Osteoblast (primary cell): ENCODE data around the gene CYP3A4. TPM values are rescaled to one million over a fixed set of nuclear protein-coding genes. Genes with fewer than 3 reads are reported as not detected.
"Not testable (repeated sequence)": the region's sequence is repeated elsewhere in the genome, so short reads cannot be mapped to it uniquely, and the experiment has no call there.

Experiments
- DNase-seq: peaks from one replicate; pipeline ENCODE4 v3.0.0; 2011; ENCODE audit warnings: low spot score, mixed read lengths; ENCODE audit not compliant: insufficient read length; ENCODE audit errors: missing footprints
- H2AFZ ChIP-seq: 2 replicates; pipeline ENCODE4 v1.6.0; 2011; ENCODE audit warnings: mild to moderate bottlenecking, low read length
- H3K27ac ChIP-seq: 2 replicates; pipeline ENCODE4 v1.5.1; 2011; ENCODE audit warnings: mild to moderate bottlenecking, low read depth, low read length, moderate library complexity
- H3K27me3 ChIP-seq: 2 replicates; pipeline ENCODE4 v1.6.0; 2012; ENCODE audit warnings: mild to moderate bottlenecking, control low read depth, inconsistent platforms, low read length, moderate library complexity; ENCODE audit not compliant: insufficient read depth
- H3K36me3 ChIP-seq: 2 replicates; pipeline ENCODE4 v1.5.1; 2011; ENCODE audit warnings: mild to moderate bottlenecking, low read length, control low read depth, moderate library complexity; ENCODE audit not compliant: insufficient read depth
- H3K4me1 ChIP-seq: 2 replicates; pipeline ENCODE4 v1.5.1; 2011; ENCODE audit warnings: mild to moderate bottlenecking, low read length, control low read depth, moderate library complexity; ENCODE audit not compliant: insufficient read depth
- H3K4me2 ChIP-seq: 2 replicates; pipeline ENCODE4 v1.6.0; 2011; ENCODE audit warnings: mild to moderate bottlenecking, low read length; ENCODE audit not compliant: insufficient read depth
- H3K4me3 ChIP-seq: fragments of 200-600 bp; sonication (generic); 3 replicates; pipeline ENCODE4 v1.5.1; 2012; ENCODE audit warnings: mild to moderate bottlenecking, low read length, inconsistent platforms; ENCODE audit not compliant: insufficient read depth
- H3K79me2 ChIP-seq: 2 replicates; pipeline ENCODE4 v1.6.0; 2012; ENCODE audit warnings: mild to moderate bottlenecking, low read length, control low read depth, inconsistent platforms; ENCODE audit not compliant: insufficient read depth
- H3K9me3 ChIP-seq: 2 replicates; pipeline ENCODE4 v1.5.1; 2011; ENCODE audit warnings: low read depth, low read length, control low read depth
- H4K20me1 ChIP-seq: 2 replicates; pipeline ENCODE4 v1.6.0; 2012; ENCODE audit warnings: mild to moderate bottlenecking, low read length, control low read depth; ENCODE audit not compliant: insufficient read depth
- CTCF ChIP-seq: IDR thresholded peaks from 2 replicates; pipeline ENCODE4 v1.5.1; 2011; ENCODE audit warnings: mild to moderate bottlenecking, low read depth, low read length, moderate library complexity; ENCODE audit errors: extremely low read depth
- total RNA-seq: library from RNA; depleted of rRNA; stranded (reverse); fragments of >200 nt; gene quantifications from 2 replicates; pipeline ENCODE4 v1.2.3, GENCODE V29; 2012

Gene CYP3A4
- total RNA-seq, 1 donor: not detected

- peaks cover 18% of the 10 kb centered on the region for H3K27me3 ChIP-seq
- no peak for DNase-seq
- no peak overlapping the region for H3K27ac ChIP-seq
- no peaks in the 10 kb centered on the region for H3K79me2 ChIP-seq
- no peak overlapping the region for H2AFZ ChIP-seq
- H4K20me1 ChIP-seq: no peaks in the 10 kb centered on the region
- H3K9me3 ChIP-seq: no peaks in the 10 kb centered on the region
- H3K4me3 ChIP-seq: no peak overlapping the region
- H3K4me2 ChIP-seq: no peak overlapping the region
- no peaks in the 10 kb centered on the region for H3K4me1 ChIP-seq
- H3K36me3 ChIP-seq: no peaks in the 10 kb centered on the region
- no peak for TF ChIP-seq CTCF
Measured at GRCh38 chr7:99752356-99752755, 31.6 kb downstream of the CYP3A4 start.

- DNase-seq: not testable (repeated sequence)
Measured at GRCh38 chr7:99751322-99752052, 32.5 kb downstream of the CYP3A4 start.

GRCh38 chr7:99748846-99749579 lies 35.0 kb downstream of the CYP3A4 start:
- DNase-seq: no peak
- H3K4me1 ChIP-seq: no peaks in the 10 kb centered on the region
- H2AFZ ChIP-seq: no peak overlapping the region
- H3K36me3 ChIP-seq: no peaks in the 10 kb centered on the region
- no peaks in the 10 kb centered on the region for H3K9me3 ChIP-seq
- TF ChIP-seq CTCF: no peak
- H3K79me2 ChIP-seq: no peaks in the 10 kb centered on the region
- no peak overlapping the region for H3K4me2 ChIP-seq
- no peaks in the 10 kb centered on the region for H4K20me1 ChIP-seq
- peaks cover 14% of the 10 kb centered on the region for H3K27me3 ChIP-seq
- H3K27ac ChIP-seq: no peak overlapping the region
- no peak overlapping the region for H3K4me3 ChIP-seq

More at GRCh38 chr7:99751322-99752052, 32.5 kb downstream of the CYP3A4 start:
- not testable (repeated sequence) for H3K4me2 ChIP-seq, H3K9me3 ChIP-seq, H4K20me1 ChIP-seq, H3K27ac ChIP-seq, H3K79me2 ChIP-seq, H3K4me3 ChIP-seq, H3K4me1 ChIP-seq, H2AFZ ChIP-seq, H3K36me3 ChIP-seq
- H3K27me3 ChIP-seq: peaks cover 18% of the 10 kb centered on the region

- not testable (repeated sequence) for H3K4me3 ChIP-seq, DNase-seq, H3K9me3 ChIP-seq, H2AFZ ChIP-seq, H3K36me3 ChIP-seq, H3K4me1 ChIP-seq, H3K4me2 ChIP-seq, H3K79me2 ChIP-seq, H4K20me1 ChIP-seq, H3K27ac ChIP-seq
- H3K27me3 ChIP-seq: peaks cover 26% of the 10 kb centered on the region
Measured at GRCh38 chr7:99746915-99747314, 37.1 kb downstream of the CYP3A4 start.

- not testable (repeated sequence) for H3K27ac ChIP-seq, H3K36me3 ChIP-seq, H3K4me1 ChIP-seq, H4K20me1 ChIP-seq, H3K4me2 ChIP-seq, H3K4me3 ChIP-seq, H3K9me3 ChIP-seq, H3K79me2 ChIP-seq, H2AFZ ChIP-seq, DNase-seq
- peaks cover 27% of the 10 kb centered on the region for H3K27me3 ChIP-seq
Measured at GRCh38 chr7:99745395-99745794, 38.6 kb downstream of the CYP3A4 start.
